Measurements from ENCODE around the gene RCAN2.

The RCAN2 gene

DNA sequence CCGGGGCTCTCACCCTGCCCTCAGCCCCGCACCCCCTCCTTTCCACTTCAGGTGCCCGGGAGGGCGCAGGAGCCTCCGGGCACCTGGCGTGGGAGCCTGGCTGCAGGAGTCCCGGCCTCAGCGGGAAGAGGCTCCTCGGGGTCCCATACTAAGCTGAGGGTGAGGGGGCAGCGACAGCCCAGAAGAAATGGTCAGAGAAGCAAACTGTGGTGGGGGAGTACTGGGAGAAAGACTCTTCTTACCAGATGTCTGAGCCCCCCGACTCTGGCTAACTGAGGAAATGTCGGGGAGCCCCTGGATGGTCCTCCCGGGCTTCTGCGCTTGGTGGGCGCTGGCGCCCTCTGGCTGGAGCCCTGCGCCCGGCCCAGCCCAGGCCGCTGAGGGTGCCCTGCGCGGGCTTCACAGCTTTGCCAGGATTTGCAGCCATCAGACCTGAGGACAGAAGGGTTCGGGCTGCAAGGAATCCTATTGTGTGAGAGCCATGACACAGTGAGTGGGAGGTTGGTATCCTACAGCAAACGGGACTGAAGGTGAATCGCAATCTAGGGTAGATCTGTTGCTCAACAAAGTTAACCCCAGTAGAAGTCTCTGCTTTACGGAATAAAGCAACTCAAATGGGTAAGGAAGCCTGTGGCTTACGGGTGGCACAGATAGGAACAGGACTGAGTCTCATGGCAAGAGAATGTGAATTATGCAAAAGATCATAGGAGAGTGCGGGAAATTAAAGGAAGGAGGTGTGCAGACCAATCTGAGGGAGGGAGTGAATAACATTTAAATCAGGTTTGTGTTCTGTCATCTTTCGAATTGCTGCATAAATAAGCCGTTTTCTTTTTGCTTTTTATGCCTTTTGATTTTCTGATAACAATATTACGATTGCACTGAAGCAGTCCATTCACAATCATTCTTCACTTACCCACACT is 639 bp upstream of the RCAN2 start:
- no peak for DNase-seq

DNA sequence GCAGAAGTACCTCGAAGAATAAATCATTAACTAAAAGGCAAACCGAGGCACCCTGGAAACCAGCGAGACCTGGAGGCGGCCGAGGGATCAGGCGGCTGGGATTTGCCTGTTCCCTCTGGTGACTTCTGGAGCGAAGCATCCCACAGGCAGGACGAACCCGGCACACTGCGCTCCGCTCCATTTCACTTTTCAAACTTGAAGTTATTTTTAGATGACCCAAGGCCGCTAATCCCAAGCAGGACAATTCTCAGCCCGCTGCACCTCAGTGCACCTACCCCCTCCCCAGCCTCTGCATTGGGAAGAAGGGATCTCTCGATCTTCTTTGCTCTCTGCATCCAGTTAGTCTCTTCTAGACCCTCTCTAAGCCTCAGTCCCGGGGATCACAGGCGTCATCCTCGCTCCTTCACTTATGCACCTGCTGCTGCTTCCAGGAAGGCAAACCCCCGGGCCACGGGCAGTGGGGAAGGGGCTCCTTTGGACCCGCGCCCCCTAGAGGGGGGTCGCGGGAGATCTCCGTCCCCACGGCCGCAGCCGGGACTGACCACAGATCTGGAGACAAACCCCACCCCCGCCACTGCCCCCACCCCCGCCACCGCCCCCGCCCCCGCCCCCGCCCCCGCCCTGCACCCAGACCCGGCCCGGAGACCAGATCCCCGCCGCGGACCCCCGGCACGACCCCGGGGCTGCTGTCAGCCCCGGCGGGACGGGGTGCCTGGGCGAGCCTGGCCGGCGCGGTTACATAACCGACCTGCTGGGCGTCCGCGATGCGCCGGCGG is 636 bp downstream of the RCAN2 start:
- DNase-seq = no peak

DNA sequence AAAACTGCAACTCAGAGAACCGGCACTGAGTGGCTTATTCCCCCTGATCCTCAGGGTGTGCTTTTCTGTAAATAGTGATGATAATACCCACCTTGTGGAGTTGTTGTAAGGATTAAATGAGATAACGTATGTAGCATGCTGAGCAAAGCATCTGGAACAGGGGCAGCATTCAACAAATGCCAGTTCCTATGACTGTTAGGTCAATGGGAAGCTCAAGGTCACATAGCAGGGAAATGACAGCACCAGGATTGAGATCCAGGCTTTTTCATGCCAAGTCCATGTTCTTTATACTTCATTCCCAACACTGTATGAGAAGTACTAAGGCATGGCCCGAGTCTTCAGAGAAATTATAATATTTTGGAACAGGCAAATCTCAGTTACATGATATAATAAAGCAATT is 5.1 kb downstream of the RCAN2 start:
- no peak for DNase-seq

DNA sequence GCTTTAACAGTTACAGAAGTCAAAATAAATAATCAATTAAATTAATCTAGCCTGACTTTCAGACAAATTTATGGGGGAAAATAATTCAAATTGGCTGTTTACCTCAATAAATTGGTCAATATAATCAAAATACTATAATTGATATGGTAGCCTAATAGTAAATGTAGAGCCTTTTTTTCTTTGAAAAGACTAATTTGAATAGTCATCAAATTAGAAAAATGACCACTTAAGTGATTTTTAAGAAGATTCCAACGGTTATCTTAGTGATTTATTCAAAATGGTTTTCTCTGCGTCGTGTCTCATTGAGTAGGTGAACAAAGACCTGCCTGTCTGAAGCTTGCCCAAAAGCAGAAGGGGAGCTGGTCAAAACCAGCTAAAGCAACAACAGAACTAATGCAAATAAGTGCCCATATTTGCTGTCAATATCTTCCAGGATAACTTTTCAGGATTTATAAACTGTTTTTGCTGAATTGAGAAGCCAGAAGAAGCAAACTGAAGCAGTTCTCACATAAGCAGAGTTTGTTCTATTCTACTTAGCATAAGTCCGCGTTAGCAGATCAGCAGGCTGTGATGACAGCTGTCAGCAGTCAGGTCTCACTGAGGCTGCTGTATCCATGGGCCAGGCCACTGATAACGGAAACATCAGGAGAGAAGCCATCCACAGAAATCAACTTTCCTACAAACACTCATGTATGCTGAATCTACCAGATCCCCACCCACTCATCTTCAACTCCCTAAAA is 7.0 kb downstream of the RCAN2 start:
- no peak for DNase-seq

DNA sequence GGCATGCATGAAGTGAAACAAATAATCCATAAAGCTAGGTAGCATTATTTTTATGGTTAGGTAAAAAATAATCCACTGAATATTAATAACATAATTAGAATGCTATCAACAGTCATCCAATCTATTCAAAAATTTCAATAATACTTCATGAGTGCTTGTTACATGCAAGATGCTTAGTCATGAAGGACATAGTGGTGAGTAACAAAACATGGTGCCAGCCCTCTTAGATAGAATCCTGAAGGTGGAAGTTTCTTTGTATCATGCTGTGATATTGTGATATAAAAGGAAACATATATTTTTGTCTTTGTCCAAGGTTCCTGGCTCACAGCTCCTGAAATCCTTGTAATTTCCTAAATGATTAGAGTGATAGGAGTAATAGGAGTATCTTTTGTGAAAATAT is 14.9 kb downstream of the RCAN2 start:
- no peak for DNase-seq

DNA sequence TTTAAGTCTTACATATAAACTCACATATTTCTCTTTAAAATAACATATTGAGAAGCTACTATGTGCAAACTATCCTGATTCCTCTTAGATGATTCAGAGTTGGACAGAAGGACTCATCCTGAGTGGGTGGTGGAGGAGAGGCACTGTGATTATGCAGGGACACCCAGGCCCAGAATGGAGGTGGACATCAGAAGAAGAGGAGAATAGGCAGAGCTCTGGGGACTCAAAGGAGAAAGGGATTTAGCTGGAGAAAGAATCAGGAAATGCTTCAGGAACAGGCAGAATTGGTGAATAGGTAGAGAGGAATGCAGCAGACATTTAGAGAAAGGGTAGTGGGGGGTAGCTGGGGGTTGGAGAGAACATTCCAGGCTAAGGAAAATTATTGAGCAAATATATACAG is 17.4 kb downstream of the RCAN2 start:
- no peak for DNase-seq

DNA sequence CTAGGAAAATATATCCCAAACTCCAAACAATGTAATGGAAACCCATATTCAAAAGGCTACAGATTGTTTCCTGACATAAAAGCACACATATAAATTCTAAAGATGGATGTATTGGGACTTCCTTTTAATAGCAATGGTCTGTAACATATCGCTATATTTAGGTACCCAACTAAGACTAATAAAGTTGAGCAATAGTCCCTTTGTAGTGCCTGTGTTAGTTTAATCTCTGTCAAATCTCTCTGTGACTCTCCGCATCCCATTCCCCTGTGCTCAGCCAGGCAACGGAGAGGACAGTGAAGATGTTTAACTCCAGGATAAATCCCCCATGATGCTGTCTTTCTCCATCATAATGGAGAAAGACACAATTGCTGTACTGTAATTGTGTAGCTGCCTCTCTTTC is 19.0 kb downstream of the RCAN2 start:
- no peak for DNase-seq

DNA sequence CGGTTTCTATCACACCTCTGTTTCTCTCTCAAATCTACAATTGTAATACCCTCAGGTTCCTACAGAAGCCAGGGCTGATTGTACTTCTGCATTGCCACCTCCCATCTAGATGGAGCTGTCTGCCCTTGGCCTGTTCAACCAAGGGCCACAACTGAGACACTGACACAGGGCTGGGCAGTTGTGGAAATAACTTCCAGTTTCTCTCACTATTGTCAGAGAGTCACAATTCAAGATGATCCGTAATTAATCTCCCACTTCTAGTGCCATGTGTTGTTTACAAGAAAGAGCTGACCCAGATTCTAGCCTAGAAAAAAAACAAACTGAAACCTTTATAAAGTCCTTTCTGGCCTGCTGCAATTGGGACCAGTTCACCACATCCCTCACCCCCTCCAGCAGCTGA is 22.2 kb downstream of the RCAN2 start:
- no peak for DNase-seq

DNA sequence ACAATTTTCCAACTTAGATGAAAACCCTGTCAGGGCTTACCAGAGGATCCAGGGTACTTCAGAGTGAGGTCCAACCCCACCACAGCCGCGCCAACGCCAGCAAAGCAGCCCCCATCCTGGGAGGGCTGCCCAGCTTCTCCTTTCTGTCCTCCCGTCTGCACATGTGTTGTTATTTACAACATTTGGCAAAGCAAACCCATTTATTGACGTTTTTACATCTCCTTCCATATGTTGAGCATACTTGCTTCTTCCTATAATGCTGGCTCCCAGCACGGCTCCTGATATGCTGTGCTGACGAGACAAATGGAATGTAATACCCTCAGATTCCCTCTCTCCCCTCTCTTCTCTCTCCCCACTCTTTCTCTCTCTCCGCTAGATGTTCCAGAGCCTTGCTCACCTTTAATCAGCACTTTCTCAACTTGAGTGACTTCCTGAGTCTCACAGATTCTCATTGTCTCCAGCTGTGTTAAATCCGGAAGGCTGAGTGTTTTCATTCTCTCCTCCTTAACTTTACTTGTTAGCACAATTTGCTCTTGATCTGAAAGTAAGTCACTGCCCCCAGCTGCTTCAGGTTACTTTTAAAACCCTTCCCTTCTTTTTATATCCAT is 22.7 kb downstream of the RCAN2 start:
- no peak for DNase-seq

DNA sequence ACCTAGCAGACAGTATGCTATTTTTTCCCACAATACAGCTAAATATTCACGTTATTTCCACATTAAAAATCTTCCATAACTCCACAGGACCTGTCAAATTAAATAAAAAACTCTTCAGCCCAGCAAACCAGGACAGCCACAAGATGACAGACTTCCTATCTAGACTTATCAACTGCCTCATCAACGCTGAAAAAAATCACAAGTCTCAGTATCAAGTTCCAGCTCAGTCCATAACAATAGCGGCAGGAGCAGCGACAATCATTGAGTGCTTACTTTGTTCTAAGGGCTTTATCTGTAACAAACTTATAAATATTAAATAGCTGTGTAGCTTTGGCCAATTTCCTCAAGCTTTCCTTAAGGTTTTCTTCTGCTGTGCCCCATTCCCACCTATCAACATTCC is 24.7 kb downstream of the RCAN2 start:
- DNase-seq = no peak

DNA sequence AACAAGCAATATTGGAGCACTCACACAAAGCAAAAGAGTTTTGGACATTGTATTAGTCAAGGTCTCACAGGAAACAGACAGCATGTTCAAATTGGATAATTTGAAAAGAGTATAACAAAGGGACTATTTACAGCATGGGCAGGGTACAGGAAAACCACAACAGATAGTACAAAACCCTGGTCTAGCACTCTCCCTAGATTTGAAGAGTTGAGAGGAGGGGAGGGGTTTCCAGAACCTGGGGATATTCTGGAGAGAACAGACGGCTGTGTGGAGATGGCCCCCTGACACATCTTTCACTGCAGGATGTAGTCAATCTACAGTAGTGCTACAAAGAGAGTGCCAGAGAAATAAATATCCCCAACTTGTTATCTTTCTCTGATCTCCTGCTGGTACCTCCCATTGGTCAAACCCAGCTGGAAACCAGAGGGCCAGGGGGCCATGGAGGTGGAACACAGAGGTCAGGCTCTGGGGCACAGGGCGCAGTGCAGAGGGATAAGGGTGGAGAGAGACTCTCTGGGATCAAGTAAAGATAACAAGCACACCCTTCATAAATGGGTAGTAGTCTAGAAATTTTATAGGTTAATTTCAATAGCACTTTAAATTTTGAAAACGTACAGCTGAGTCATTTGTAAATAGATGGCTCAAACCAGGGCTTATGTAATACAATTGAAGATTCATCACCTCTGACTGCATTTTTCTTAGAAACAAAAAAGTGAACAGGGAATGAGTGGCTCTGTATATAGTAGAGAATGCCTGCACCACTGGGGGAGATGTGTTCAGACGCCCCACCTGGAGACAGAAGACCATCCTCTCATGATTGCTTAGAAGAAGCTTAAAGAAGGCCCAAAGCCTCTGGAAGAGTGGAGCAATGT is 25.7 kb downstream of the RCAN2 start:
- DNase-seq = no peak

DNA sequence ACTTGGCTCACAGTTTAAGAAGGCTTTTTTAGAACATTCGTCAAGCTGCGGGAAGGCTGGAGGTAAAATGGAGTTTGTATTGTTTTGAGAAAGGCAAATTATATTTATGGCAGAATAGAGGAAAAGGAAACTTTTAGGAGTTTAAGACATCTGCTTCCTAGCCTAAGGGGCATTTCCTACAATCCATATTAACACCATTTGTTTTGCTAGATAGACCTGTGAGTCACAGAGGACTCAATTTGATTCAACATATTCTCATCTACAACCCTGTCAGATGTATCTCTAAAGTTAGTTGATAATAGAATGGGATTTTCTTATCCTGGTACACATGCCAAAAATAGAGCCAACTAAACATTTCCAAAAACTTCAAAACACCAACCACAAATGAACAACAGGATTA is 35.0 kb downstream of the RCAN2 start:
- DNase-seq = no peak

DNA sequence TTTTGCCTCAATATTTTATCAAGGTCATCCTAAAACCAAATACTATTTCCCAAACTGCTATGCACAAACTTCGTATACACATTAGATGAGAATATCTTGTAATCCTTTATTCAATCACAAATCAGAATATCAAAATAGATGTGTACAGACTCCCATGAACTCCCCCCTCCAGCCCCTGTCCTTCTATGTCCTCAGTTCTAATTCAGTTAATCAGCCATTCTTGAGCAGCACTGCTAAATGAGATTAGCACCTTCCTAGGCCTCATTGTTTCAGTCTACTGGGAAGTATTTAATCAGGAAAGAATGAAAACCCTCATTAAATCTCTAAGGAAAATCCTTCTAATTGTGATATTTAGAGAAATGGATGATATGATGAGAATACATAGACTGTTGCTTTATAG is 36.6 kb downstream of the RCAN2 start:
- DNase-seq = no peak

DNA sequence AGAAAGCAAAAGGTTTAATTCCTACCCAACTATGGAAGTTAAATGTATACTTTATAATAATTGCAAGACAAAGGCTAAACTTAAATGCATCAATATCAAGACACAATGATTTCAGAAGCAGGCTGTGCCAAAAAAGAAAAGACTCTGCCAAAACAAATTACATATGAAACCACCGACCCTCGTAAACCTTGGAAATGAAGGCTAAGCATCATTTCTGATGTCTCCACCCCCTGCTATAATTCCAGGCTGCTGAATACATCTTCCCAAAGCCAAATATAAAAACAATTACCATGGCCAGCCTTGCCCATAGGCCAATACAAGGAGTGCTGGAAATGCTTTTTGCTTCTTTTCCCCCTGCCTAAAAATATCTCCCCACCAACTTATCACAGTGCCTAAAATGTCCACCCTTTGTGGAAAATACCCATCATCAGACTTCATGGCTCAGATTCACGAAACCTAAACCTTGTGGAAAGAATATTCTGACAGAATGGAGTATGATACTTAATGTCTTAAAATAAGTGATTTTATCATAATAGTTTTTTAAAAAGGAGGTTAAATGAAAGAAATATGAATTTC is 37.4 kb downstream of the RCAN2 start:
- DNase-seq = no peak

DNA sequence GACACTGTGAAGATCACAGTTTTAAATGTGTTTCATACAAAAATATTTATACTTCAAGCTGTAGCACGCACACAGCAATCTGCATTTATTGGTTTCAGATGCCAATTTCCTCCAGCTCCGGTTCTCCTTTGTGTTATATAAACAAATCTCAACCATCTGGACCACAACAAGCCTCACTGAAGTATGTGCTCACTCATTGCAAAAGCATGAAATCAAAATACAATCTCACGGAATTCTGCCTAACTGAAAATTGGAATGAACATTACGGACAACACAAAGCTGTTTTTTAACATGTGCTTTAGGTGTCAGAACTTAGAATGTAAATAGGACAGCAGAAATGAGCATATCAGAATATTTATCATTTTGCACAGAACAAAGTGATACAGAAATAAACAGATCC is 38.0 kb downstream of the RCAN2 start:
- DNase-seq = no peak

DNA sequence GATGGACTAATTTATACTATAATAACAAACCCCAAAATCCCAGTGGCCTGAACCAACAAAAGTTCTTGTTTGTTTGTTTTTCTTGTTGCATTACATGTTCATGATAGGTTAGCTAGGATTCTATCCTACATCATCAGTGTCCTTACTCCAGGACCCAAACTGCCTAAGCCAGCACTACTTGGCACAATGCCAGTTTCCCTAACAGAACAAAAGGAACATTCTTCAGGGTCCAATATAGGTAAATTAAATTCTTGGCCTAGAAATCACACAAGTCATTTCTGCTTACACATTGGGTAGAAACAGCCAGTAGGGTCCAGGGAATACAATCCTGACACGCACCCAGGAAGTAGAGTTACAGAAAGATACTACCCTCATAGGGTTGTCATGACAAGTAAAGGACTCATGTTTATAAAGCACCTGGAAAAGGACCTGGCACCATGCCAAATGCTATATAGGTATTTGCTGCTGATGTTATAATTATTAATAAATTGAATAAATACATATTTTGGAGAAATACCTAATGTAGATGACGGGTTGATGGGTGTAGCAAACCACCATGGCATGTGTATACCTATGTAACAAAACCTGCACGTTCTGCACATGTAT is 38.8 kb downstream of the RCAN2 start:
- no peak for DNase-seq

DNA sequence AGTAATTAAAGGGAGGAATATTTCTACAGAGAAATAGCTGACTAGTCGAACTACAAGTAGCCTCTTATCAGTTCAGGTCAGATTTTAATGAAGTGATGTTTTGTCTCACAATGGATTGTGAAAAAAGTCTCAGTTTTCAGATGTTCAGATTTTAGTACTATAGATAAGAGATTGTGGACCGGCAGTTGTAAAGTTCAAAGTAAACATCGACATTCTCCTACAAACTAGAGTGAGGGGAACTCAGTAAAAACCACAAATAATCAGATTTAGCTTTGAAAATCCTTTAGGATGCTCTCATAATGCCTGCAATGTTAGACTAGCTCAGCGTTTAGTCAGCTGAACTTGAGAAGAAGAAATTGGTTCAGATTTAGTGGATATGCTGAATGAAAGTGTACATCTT is 39.9 kb downstream of the RCAN2 start:
- no peak for DNase-seq

DNA sequence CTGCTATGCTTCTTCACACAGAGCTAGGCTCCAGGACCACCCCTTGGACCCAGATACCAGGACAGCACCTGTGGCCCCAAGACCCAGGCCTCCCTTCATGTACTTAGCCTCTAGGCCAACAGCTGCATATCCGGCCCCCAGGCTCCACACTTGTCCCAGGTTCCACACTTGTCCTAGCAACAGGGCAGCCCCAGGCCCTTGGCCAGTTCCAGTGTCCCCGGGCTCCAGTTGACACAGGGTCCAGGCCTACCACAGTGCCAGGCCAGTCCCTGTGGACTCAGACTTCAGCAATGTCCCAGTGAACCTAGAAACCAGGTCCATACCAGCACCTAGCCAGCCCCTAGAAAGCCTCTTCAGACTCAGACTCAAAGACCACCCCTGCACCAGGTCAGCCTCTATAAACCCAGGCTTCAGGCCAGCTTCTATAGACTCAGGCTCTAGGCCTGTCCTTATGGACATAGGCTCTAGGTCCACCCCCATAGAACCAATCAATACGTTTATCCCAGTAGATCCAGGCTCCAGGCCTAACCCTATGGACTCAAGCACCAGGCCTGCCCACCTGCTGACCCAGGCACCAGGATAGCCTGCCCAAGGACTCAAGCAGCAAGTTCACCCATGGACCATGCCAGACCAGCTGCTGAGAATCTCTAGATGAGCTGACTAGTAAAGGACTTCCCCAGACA is 46.3 kb downstream of the RCAN2 start:
- no peak for DNase-seq

DNA sequence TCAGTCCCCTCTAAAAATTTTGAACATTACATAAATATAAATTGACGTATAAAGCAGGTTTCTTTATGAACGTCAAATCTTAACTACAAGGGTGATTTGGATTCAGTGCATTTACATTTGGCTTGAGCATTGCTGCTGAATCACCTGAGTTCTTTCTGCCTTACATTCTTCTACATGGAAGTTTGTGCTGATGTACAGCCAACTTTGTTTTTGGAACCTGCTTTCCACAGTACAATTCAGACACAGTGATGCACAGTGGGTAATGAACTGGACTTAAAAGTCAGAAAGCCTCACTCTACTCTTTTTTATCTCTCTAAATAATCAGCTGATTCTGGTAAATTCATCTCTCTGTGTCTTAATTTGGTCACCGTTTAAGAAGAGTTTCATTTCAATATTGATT is 47.6 kb downstream of the RCAN2 start:
- no peak for DNase-seq

DNA sequence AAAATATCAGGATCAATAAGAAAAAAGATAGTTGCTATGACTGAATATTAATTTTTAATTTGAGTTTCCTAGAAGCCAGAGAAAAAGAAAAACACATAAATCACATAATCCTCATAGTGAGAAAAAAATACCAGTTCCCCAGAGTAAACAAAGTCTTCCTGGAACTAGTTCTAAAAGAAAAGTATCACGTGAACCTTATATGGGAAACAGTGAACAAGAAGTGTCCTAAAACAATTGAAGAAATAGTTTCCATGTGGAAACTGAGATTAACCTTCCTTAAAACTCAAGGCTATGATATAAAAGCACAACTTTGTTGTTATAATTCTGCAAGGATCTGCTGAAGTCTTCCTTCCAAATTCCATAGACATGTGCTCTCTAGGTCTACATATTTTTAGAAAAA is 50.6 kb downstream of the RCAN2 start:
- no peak for DNase-seq

DNA sequence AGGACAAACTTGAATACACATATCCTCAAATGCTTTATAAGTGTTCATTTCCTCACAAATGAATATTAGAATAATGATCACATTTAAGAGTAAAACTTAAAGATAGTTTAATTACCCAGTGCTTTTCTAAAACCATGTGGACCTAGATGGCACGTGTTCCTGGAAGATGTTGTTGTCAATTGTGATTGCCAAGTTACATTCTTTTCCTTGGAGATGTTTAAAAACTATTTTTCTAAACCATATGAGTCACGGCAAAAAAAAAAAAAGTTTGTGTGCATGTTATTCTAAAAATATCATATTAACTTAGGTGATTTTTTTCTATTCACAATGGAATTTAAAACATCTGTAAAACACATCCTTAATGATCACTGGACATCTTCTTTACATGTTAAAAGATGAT is 51.1 kb downstream of the RCAN2 start:
- DNase-seq = no peak

Measured in hematopoietic multipotent progenitor cell treated with erythropoietin and hydrocortisone succinate and interleukin-3 and kit ligand, for 8 days (in vitro differentiated cells).